ENCODE measurements around the gene CNTN1. TPM values are rescaled to one million over a fixed set of nuclear protein-coding genes. Genes with fewer than 3 reads are reported as not detected.
A peak's percentile ranks its signal among the peaks of the same experiment; 100 is the strongest.

The CNTN1 gene
- total RNA-seq, result 2.4 and 4.1 TPM in 2 replicates
- 0.58 and 1.7 TPM in 2 replicates for polyA plus RNA-seq

GRCh38 chr12:40691913-40692764 is at the start of gene CNTN1:
TSS of gene CNTN1 (plus strand) at chr12:40692439.
- peak within 1 kb of the TSS; percentile 90 for H2AFZ ChIP-seq
- DNase-seq (ENCODE audit: low spot score), result peak; percentile 69

GRCh38 chr12:40643506-40643905 is 48.7 kb upstream of the CNTN1 start:
- H4K20me1 ChIP-seq (ENCODE audit: insufficient read depth, poor library complexity, severe bottlenecking), result no peaks in the 10 kb centered on the region
- H3K27me3 ChIP-seq, result no peaks in the 10 kb centered on the region
- H2AFZ ChIP-seq, result no peak overlapping the region
- no peaks in the 10 kb centered on the region for H3K36me3 ChIP-seq (replicated peaks; ENCODE audit: insufficient read depth, low read depth)
- no peaks in the 10 kb centered on the region for H3K9me2 ChIP-seq (replicated peaks; ENCODE audit: insufficient read depth)
- H3K4me2 ChIP-seq, result no peak overlapping the region
- no peak for DNase-seq (ENCODE audit: low spot score)
- no peaks in the 10 kb centered on the region for H3K4me1 ChIP-seq (ENCODE audit: insufficient read depth)
- no peak overlapping the region for H3K27ac ChIP-seq
- no peaks in the 10 kb centered on the region for H3K9me3 ChIP-seq (ENCODE audit: low read depth)
- no peak overlapping the region for H3K4me3 ChIP-seq
- H3K79me2 ChIP-seq, result no peaks in the 10 kb centered on the region
- TF ChIP-seq EZH2phosphoT487 (IDR thresholded peaks at IDR 0.05; ENCODE audit: low read depth, severe bottlenecking, unreplicated experiment) (no peak), EZH2 (IDR thresholded peaks at IDR 0.05; ENCODE audit: borderline replicate concordance) (no peak)
- TF ChIP-seq, protein P1, sequence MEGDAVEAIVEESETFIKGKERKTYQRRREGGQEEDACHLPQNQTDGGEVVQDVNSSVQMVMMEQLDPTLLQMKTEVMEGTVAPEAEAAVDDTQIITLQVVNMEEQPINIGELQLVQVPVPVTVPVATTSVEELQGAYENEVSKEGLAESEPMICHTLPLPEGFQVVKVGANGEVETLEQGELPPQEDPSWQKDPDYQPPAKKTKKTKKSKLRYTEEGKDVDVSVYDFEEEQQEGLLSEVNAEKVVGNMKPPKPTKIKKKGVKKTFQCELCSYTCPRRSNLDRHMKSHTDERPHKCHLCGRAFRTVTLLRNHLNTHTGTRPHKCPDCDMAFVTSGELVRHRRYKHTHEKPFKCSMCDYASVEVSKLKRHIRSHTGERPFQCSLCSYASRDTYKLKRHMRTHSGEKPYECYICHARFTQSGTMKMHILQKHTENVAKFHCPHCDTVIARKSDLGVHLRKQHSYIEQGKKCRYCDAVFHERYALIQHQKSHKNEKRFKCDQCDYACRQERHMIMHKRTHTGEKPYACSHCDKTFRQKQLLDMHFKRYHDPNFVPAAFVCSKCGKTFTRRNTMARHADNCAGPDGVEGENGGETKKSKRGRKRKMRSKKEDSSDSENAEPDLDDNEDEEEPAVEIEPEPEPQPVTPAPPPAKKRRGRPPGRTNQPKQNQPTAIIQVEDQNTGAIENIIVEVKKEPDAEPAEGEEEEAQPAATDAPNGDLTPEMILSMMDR (IDR thresholded peaks at IDR 0.05; ENCODE audit: poor library complexity), result no peak

More at GRCh38 chr12:40691913-40692764, at the start of gene CNTN1:
- Histone ChIP-seq H3K4me1 (ENCODE audit: insufficient read depth) (no peaks in the 10 kb centered on the region), H3K4me2 (peak within 1 kb of the TSS; percentile 98), H3K79me2 (no peaks in the 10 kb centered on the region), H3K4me3 (peak within 1 kb of the TSS; percentile 65), H3K27me3 (peaks cover 54% of the 10 kb centered on the region), H3K9me3 (ENCODE audit: low read depth) (no peaks in the 10 kb centered on the region), H3K9me2 (replicated peaks; ENCODE audit: insufficient read depth) (no peaks in the 10 kb centered on the region), H4K20me1 (ENCODE audit: insufficient read depth, poor library complexity, severe bottlenecking) (no peaks in the 10 kb centered on the region), H3K27ac (no peak within 1 kb of the TSS), H3K36me3 (replicated peaks; ENCODE audit: insufficient read depth, low read depth) (no peaks in the 10 kb centered on the region)
- WGBS (ENCODE audit: low lambda C conversion rate, missing lambda C conversion rate), result 11% methylated on average over 23 of the region's 31 CpGs
- TF ChIP-seq EZH2 (IDR thresholded peaks at IDR 0.05; ENCODE audit: borderline replicate concordance), result peak; percentile 3
- TF ChIP-seq, protein P1 (IDR thresholded peaks at IDR 0.05; ENCODE audit: poor library complexity), result no peak

DNA sequence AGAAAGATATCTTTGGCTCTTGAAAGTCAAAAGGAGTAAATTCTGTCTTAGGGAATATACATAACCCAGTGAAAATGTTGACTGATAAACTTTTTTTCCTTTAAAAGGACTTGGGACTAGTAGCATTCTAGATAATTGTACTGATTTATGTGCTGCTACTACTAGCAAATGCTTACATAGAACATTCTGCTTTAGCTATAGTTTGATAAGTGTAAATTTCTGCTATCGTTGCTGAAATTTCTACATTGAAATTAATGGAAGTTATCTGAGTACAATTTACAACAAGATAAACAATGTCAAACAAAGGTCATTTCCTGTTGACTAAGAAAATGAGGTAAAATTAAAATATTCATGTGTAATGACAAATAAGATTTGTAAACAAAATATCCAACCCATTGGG is 48.3 kb upstream of the CNTN1 start:
- Histone ChIP-seq H3K4me2 (no peak overlapping the region), H2AFZ (no peak overlapping the region), H3K4me3 (no peak overlapping the region), H3K36me3 (replicated peaks; ENCODE audit: insufficient read depth, low read depth) (no peaks in the 10 kb centered on the region), H3K4me1 (ENCODE audit: insufficient read depth) (no peaks in the 10 kb centered on the region), H3K9me3 (ENCODE audit: low read depth) (no peaks in the 10 kb centered on the region), H3K9me2 (replicated peaks; ENCODE audit: insufficient read depth) (no peaks in the 10 kb centered on the region), H3K27me3 (no peaks in the 10 kb centered on the region), H3K27ac (no peak overlapping the region), H3K79me2 (no peaks in the 10 kb centered on the region), H4K20me1 (ENCODE audit: insufficient read depth, poor library complexity, severe bottlenecking) (no peaks in the 10 kb centered on the region)
- TF ChIP-seq, protein P1 (IDR thresholded peaks at IDR 0.05; ENCODE audit: poor library complexity), result no peak
- TF ChIP-seq EZH2 (IDR thresholded peaks at IDR 0.05; ENCODE audit: borderline replicate concordance) (no peak), EZH2phosphoT487 (IDR thresholded peaks at IDR 0.05; ENCODE audit: low read depth, severe bottlenecking, unreplicated experiment) (no peak)
- WGBS (ENCODE audit: low lambda C conversion rate, missing lambda C conversion rate), result 76% methylated on average over 1 of the region's 1 CpG
- DNase-seq (ENCODE audit: low spot score), result no peak

All from hepatocyte (in vitro differentiated cells).